HEK293 (cell line): ENCODE results near the gene GJA3.

Source experiments
- CTCF ChIA-PET: fragments of 350-600 bp; formaldehyde crosslinking; extraction: SDS; loops from one replicate; lab custom pipeline; 2021; ENCODE audit warnings: antibody characterized with exemption; lab: Yijun Ruan, JAX
- POLR2A ChIA-PET: fragments of 300-600 bp; formaldehyde crosslinking; extraction: SDS; loops from one replicate; lab custom pipeline; 2020; ENCODE audit warnings: antibody characterized with exemption, inconsistent platforms; lab: Yijun Ruan, JAX
- H3K27ac ChIP-seq: fragments of 200-500 bp; sonication (Bioruptor generic); 2 replicates; pipeline ENCODE4 v1.5.1; 2014; ENCODE audit warnings: low read depth, low read length, control low read depth, inconsistent platforms; ENCODE audit errors: extremely low read depth
- H3K36me3 ChIP-seq, 2 experiments: fragments of 200-500 bp in 1 of 2; sonication (Bioruptor generic) in 1 of 2; 1 replicate in 1 of 2; 2 replicates in 1 of 2; pipeline ENCODE4 v1.5.1; 2014 to 2017; ENCODE audit warnings: inconsistent platforms in 2 of 2, low read length in 2 of 2; ENCODE audit not compliant: control insufficient read depth in 2 of 2, insufficient read depth in 1 of 2
- H3K4me1 ChIP-seq: fragments of 200-500 bp; sonication (Bioruptor generic); 2 replicates; pipeline ENCODE4 v1.5.1; 2014; ENCODE audit warnings: mild to moderate bottlenecking, low read length, inconsistent platforms; ENCODE audit not compliant: control insufficient read depth, insufficient read depth
- H3K4me3 ChIP-seq: 2 replicates; pipeline ENCODE4 v1.5.1; 2011; ENCODE audit warnings: low read depth, mild to moderate bottlenecking, control low read depth, low read length, moderate library complexity
- H3K9me3 ChIP-seq: fragments of 200-500 bp; sonication (Bioruptor generic); 2 replicates; pipeline ENCODE4 v1.5.1; 2014; ENCODE audit warnings: low read depth, low read length, inconsistent platforms; ENCODE audit not compliant: control insufficient read depth, insufficient read depth
- GLIS2 ChIP-seq: fragments of 450-650 bp; formaldehyde crosslinking; IDR thresholded peaks from 2 replicates; pipeline ENCODE4 v1.5.1; 2016; ENCODE audit warnings: missing biosample characterization, missing genetic modification characterization
- SALL2 ChIP-seq: fragments of 450-650 bp; formaldehyde crosslinking; IDR thresholded peaks from 2 replicates; pipeline ENCODE4 v1.5.0; 2017; ENCODE audit warnings: missing biosample characterization, mild to moderate bottlenecking, missing genetic modification characterization, borderline replicate concordance
- WT1 ChIP-seq: fragments of 450-650 bp; formaldehyde crosslinking; IDR thresholded peaks from 2 replicates; pipeline ENCODE4 v1.5.1; 2016; ENCODE audit warnings: missing biosample characterization, missing genetic modification characterization
- ZBTB1 ChIP-seq: fragments of 450-650 bp; formaldehyde crosslinking; IDR thresholded peaks from 2 replicates; pipeline ENCODE4 v1.5.1; 2016; ENCODE audit warnings: missing biosample characterization, missing genetic modification characterization
- ZBTB48 ChIP-seq: fragments of 450-650 bp; formaldehyde crosslinking; IDR thresholded peaks from 2 replicates; pipeline ENCODE4 v1.5.1; 2016; ENCODE audit warnings: missing biosample characterization, missing genetic modification characterization
- ZEB2 ChIP-seq: fragments of 450-650 bp; formaldehyde crosslinking; IDR thresholded peaks from 2 replicates; pipeline ENCODE4 v1.5.1; 2016; ENCODE audit warnings: missing biosample characterization, missing genetic modification characterization
- ZFP41 ChIP-seq: fragments of 450-650 bp; formaldehyde crosslinking; IDR thresholded peaks from 2 replicates; pipeline ENCODE4 v1.5.1; 2016; ENCODE audit warnings: missing biosample characterization, missing genetic modification characterization, borderline replicate concordance
- ZNF2 ChIP-seq: fragments of 450-650 bp; formaldehyde crosslinking; IDR thresholded peaks from 2 replicates; pipeline ENCODE4 v1.5.1; 2016; ENCODE audit warnings: missing biosample characterization, missing genetic modification characterization
- ZNF23 ChIP-seq: fragments of 450-650 bp; formaldehyde crosslinking; IDR thresholded peaks from 2 replicates; pipeline ENCODE4 v1.5.1; 2016; ENCODE audit warnings: missing biosample characterization, missing genetic modification characterization, borderline replicate concordance
- ZNF266 ChIP-seq: fragments of 450-650 bp; formaldehyde crosslinking; IDR thresholded peaks from 2 replicates; pipeline ENCODE4 v1.5.1; 2016; ENCODE audit warnings: missing biosample characterization, missing genetic modification characterization, low read depth
- ZNF274 ChIP-seq, 2 experiments: fragments of 200-500 bp in 1 of 2; fragments of 450-650 bp in 1 of 2; sonication (Bioruptor generic) in 1 of 2; formaldehyde crosslinking in 1 of 2; IDR thresholded peaks; 2 replicates each; pipeline versions ENCODE4 v1.5.1 to v1.6.1; 2014 to 2016; ENCODE audit warnings: borderline replicate concordance in 1 of 2, inconsistent platforms in 1 of 2, low read length in 1 of 2, missing biosample characterization in 1 of 2, missing genetic modification characterization in 1 of 2
- ZNF354C ChIP-seq: fragments of 450-650 bp; formaldehyde crosslinking; IDR thresholded peaks from 2 replicates; pipeline ENCODE4 v1.5.1; 2016; ENCODE audit warnings: missing biosample characterization, missing genetic modification characterization, low read depth, borderline replicate concordance
- ZNF366 ChIP-seq: fragments of 450-650 bp; formaldehyde crosslinking; conservative IDR thresholded peaks from 2 replicates; pipeline ENCODE4 v1.5.1; 2016; ENCODE audit warnings: missing biosample characterization, missing genetic modification characterization
- ZNF48 ChIP-seq: fragments of 450-650 bp; formaldehyde crosslinking; IDR thresholded peaks from 2 replicates; pipeline ENCODE4 v1.5.1; 2016; ENCODE audit warnings: missing biosample characterization, missing genetic modification characterization
- ZNF510 ChIP-seq: fragments of 450-650 bp; formaldehyde crosslinking; IDR thresholded peaks from 2 replicates; pipeline ENCODE4 v1.5.1; 2018; ENCODE audit warnings: mild to moderate bottlenecking, missing genetic modification characterization, missing biosample characterization; ENCODE audit not compliant: insufficient replicate concordance
- ZNF544 ChIP-seq: fragments of 450-650 bp; formaldehyde crosslinking; IDR thresholded peaks from 2 replicates; pipeline ENCODE4 v1.5.0; 2017; ENCODE audit warnings: missing biosample characterization, missing genetic modification characterization
- ZNF548 ChIP-seq: fragments of 450-650 bp; formaldehyde crosslinking; IDR thresholded peaks from 2 replicates; pipeline ENCODE4 v1.5.1; 2016; ENCODE audit warnings: missing biosample characterization, missing genetic modification characterization
- ZNF560 ChIP-seq: fragments of 450-650 bp; formaldehyde crosslinking; IDR thresholded peaks from 2 replicates; pipeline ENCODE4 v1.5.1; 2017; ENCODE audit warnings: missing biosample characterization, missing genetic modification characterization, borderline replicate concordance
- ZNF571 ChIP-seq: fragments of 450-650 bp; formaldehyde crosslinking; IDR thresholded peaks from 2 replicates; pipeline ENCODE4 v1.5.0; 2017; ENCODE audit warnings: missing biosample characterization, missing genetic modification characterization
- ZNF600 ChIP-seq: fragments of 450-650 bp; formaldehyde crosslinking; IDR thresholded peaks from 2 replicates; pipeline ENCODE4 v1.5.1; 2016; ENCODE audit warnings: missing biosample characterization, missing genetic modification characterization
- ZNF623 ChIP-seq: fragments of 450-650 bp; formaldehyde crosslinking; IDR thresholded peaks from 2 replicates; pipeline ENCODE4 v1.5.1; 2016; ENCODE audit warnings: missing biosample characterization, missing genetic modification characterization
- ZNF664 ChIP-seq: fragments of 450-650 bp; formaldehyde crosslinking; IDR thresholded peaks from 2 replicates; pipeline ENCODE4 v1.5.1; 2016; ENCODE audit warnings: missing biosample characterization, missing genetic modification characterization
- ZNF677 ChIP-seq: fragments of 450-650 bp; IDR thresholded peaks from 2 replicates; pipeline ENCODE4 v1.5.0; 2018; ENCODE audit warnings: missing biosample characterization, mild to moderate bottlenecking, missing genetic modification characterization, moderate library complexity
- ZNF76 ChIP-seq: fragments of 450-650 bp; formaldehyde crosslinking; IDR thresholded peaks from 2 replicates; pipeline ENCODE4; 2016; ENCODE audit warnings: low read depth, missing biosample characterization, missing genetic modification characterization, borderline replicate concordance
- ZNF785 ChIP-seq: fragments of 450-650 bp; formaldehyde crosslinking; IDR thresholded peaks from 2 replicates; pipeline ENCODE4 v1.5.1; 2016; ENCODE audit warnings: missing biosample characterization, missing genetic modification characterization
- ZSCAN30 ChIP-seq: fragments of 450-650 bp; IDR thresholded peaks from 2 replicates; pipeline ENCODE4 v1.5.1; 2018; ENCODE audit warnings: missing biosample characterization, mild to moderate bottlenecking, missing genetic modification characterization, moderate library complexity
- TF ChIP-seq, protein P1 (sequence below): fragments of 450-650 bp; formaldehyde crosslinking; IDR thresholded peaks from 2 replicates; pipeline ENCODE4 v1.5.1; 2016; ENCODE audit warnings: missing biosample characterization, missing genetic modification characterization
- TF ChIP-seq, protein P2 (sequence below): fragments of 450-650 bp; formaldehyde crosslinking; IDR thresholded peaks from 2 replicates; pipeline ENCODE4 v1.5.1; 2016; ENCODE audit warnings: missing biosample characterization, missing genetic modification characterization
- TF ChIP-seq, protein P3 (sequence below): fragments of 450-650 bp; formaldehyde crosslinking; IDR thresholded peaks from 2 replicates; pipeline ENCODE4 v1.5.1; 2016; ENCODE audit warnings: missing biosample characterization, missing genetic modification characterization
- TF ChIP-seq, protein P4 (sequence below): fragments of 450-650 bp; formaldehyde crosslinking; IDR thresholded peaks from 2 replicates; pipeline ENCODE4 v1.5.1; 2017; ENCODE audit warnings: missing biosample characterization, missing genetic modification characterization

GJA3 gene

DNA sequence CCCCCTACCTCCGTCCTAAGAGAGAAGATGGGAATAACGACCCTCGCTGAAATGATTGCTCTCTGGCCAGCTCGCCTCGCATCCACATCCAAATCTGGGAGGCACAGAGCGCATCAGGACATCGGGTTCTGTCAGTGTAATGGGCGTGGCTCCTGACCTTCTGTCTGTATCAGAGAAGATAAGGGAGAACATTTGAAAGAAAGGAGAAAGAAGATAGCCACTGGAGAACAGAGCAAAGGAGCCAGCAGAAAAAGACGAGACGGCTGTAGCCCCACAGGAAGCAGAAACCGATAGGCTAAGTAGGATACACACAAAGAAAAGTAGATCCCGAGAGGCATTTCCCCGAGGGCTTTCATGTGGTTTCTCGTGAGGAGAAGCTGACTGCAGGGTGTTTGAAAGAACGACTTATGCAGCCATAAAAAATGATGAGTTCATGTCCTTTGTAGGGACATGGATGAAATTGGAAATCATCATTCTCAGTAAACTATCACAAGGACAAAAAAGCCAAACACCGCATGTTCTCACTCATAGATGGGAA is 45.9 kb upstream of the GJA3 start (continued):
- no peak for TF ChIP-seq ZNF23 (tag by site-specific recombination)
- TF ChIP-seq ZNF544 (tag by site-specific recombination) = no peak
- no peak for TF ChIP-seq ZNF2 (tag by site-specific recombination)
- TF ChIP-seq ZFP41 (tag by site-specific recombination) = no peak
- TF ChIP-seq ZNF785 (tag by site-specific recombination) = no peak
- TF ChIP-seq, protein P1, sequence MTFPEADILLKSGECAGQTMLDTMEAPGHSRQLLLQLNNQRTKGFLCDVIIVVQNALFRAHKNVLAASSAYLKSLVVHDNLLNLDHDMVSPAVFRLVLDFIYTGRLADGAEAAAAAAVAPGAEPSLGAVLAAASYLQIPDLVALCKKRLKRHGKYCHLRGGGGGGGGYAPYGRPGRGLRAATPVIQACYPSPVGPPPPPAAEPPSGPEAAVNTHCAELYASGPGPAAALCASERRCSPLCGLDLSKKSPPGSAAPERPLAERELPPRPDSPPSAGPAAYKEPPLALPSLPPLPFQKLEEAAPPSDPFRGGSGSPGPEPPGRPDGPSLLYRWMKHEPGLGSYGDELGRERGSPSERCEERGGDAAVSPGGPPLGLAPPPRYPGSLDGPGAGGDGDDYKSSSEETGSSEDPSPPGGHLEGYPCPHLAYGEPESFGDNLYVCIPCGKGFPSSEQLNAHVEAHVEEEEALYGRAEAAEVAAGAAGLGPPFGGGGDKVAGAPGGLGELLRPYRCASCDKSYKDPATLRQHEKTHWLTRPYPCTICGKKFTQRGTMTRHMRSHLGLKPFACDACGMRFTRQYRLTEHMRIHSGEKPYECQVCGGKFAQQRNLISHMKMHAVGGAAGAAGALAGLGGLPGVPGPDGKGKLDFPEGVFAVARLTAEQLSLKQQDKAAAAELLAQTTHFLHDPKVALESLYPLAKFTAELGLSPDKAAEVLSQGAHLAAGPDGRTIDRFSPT (tag by site-specific recombination) = no peak
- no peak for TF ChIP-seq ZBTB48 (tag by site-specific recombination)
- no peak for TF ChIP-seq ZNF266 (tag by site-specific recombination)

DNA sequence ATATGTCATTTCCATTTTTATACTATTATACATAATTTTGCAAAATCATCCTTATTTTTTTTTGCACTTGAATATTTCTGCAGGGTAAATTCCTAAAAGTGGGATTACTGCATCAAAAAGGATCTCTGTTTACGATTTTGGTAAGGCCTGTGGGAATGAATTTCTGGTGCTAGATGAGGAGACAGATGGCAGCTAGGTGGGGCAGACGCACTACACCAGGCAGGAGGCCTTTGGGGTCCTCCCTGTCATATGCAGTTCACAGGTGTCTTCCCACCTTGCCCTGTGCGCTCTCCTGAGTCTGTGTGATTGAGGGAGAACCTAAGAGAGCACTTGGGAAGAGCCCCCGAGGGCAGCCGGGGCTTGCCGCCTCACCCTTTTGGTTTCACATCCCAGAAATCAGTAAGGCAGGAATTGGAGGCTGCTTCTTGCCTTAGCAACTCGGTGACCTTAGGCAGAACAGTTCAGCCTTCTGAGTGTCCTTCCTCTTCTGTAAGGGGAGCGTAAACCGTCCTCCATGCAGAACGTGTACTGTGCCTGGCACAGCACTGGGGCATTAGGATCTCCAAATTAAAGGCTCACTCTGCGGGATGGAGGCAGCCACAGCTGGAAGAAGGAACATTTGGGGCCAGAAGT is 45.3 kb upstream of the GJA3 start:
- POLR2A ChIA-PET = no interaction called here
- CTCF ChIA-PET = interaction anchor here (1.6 kb wide), 1 partner anchor 9 kb away, joined by 7 read pairs; no protein-coding TSS in a partner anchor

DNA sequence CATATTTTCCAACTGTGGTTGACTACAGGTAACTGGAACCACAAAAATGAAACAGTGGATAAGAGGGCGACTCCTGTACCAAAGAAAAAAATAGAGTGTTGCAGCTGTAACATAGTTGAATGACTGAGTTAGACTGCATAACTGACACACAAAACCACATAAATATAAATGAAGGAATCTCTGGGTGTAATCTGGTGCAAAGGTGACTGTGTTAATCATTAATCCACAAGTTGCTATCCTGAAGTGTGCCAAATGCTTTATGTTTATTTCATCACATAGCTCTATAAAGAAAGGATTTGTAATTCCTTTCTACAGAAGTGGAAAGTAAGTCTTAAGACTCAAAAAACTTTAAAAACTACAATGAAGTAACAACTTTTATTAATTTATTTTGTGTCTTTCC is 37.9 kb upstream of the GJA3 start:
- H3K36me3 ChIP-seq = no peaks in the 10 kb centered on the region
- no peak overlapping the region for H3K4me3 ChIP-seq
- H3K27ac ChIP-seq = no peak overlapping the region
- H3K4me1 ChIP-seq = no peaks in the 10 kb centered on the region
- CTCF ChIA-PET = interaction anchor here (0.6 to 2.4 kb wide), 2 partner anchors 290 to 839 kb away, joined by 3 to 13 read pairs; no protein-coding TSS in a partner anchor
- POLR2A ChIA-PET = interaction anchor here (0.5 kb wide), 1 partner anchor 39 kb away, joined by 7 read pairs; no protein-coding TSS in a partner anchor
- H3K9me3 ChIP-seq = no peaks in the 10 kb centered on the region
- no peak for TF ChIP-seq ZNF664 (tag by site-specific recombination)
- TF ChIP-seq ZNF274 (IDR thresholded peaks at IDR 0.05; ENCODE audit: low read length) = no peak
- no peak for TF ChIP-seq ZNF274 (tag by site-specific recombination; IDR thresholded peaks at IDR 0.05; ENCODE audit: borderline replicate concordance)
- no peak for TF ChIP-seq ZNF48 (tag by site-specific recombination)
- TF ChIP-seq GLIS2 (tag by site-specific recombination) = no peak
- no peak for TF ChIP-seq ZNF560 (tag by site-specific recombination)
- no peak for TF ChIP-seq ZSCAN30 (tag by site-specific recombination)
- no peak for TF ChIP-seq SALL2 (tag by site-specific recombination)
- no peak for TF ChIP-seq ZNF623
- no peak for TF ChIP-seq ZEB2 (tag by site-specific recombination)
- no peak for TF ChIP-seq ZBTB1 (tag by site-specific recombination)
- TF ChIP-seq ZNF600 (tag by site-specific recombination) = no peak
- TF ChIP-seq ZNF548 (tag by site-specific recombination) = no peak
- no peak for TF ChIP-seq ZNF571 (tag by site-specific recombination)
- TF ChIP-seq, protein P2, sequence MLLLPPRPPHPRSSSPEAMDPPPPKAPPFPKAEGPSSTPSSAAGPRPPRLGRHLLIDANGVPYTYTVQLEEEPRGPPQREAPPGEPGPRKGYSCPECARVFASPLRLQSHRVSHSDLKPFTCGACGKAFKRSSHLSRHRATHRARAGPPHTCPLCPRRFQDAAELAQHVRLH (tag by site-specific recombination) = no peak
- no peak for TF ChIP-seq ZNF2 (tag by site-specific recombination)

More for the DNA sequence above, 45.3 kb upstream of the GJA3 start:
- Histone ChIP-seq H3K36me3 (no peaks in the 10 kb centered on the region), H3K4me1 (no peaks in the 10 kb centered on the region), H3K4me3 (no peak overlapping the region), H3K27ac (no peak overlapping the region), H3K9me3 (no peaks in the 10 kb centered on the region)
- TF ChIP-seq, protein P3, sequence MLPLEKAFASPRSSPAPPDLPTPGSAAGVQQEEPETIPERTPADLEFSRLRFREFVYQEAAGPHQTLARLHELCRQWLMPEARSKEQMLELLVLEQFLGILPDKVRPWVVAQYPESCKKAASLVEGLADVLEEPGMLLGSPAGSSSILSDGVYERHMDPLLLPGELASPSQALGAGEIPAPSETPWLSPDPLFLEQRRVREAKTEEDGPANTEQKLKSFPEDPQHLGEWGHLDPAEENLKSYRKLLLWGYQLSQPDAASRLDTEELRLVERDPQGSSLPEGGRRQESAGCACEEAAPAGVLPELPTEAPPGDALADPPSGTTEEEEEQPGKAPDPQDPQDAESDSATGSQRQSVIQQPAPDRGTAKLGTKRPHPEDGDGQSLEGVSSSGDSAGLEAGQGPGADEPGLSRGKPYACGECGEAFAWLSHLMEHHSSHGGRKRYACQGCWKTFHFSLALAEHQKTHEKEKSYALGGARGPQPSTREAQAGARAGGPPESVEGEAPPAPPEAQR (tag by site-specific recombination) = no peak
- no peak for TF ChIP-seq ZEB2 (tag by site-specific recombination)
- TF ChIP-seq ZNF76 (tag by site-specific recombination) = no peak
- no peak for TF ChIP-seq ZNF366
- TF ChIP-seq ZNF677 = no peak
- no peak for TF ChIP-seq ZNF510 (tag by site-specific recombination)
- TF ChIP-seq, protein P4, sequence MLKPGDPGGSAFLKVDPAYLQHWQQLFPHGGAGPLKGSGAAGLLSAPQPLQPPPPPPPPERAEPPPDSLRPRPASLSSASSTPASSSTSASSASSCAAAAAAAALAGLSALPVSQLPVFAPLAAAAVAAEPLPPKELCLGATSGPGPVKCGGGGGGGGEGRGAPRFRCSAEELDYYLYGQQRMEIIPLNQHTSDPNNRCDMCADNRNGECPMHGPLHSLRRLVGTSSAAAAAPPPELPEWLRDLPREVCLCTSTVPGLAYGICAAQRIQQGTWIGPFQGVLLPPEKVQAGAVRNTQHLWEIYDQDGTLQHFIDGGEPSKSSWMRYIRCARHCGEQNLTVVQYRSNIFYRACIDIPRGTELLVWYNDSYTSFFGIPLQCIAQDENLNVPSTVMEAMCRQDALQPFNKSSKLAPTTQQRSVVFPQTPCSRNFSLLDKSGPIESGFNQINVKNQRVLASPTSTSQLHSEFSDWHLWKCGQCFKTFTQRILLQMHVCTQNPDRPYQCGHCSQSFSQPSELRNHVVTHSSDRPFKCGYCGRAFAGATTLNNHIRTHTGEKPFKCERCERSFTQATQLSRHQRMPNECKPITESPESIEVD (tag by site-specific recombination) = no peak
- no peak for TF ChIP-seq ZNF354C
- TF ChIP-seq WT1 (tag by site-specific recombination) = no peak
